K562 (cell line): ENCODE results near the gene WSCD2. TPM values are rescaled to one million over a fixed set of nuclear protein-coding genes. Genes with fewer than 3 reads are reported as not detected.

Experiments
- ATAC-seq: fragments of 200-7000 bp; cut with Tn5 transposase; 3 replicates; pipeline ENCODE4 v1.9.1; 2020; ENCODE audit warnings: moderate library complexity
- BruUV-seq: library from RNA; stranded (reverse); fragments of 400-500 nt; replicated peaks from 2 replicates; lab custom pipeline; 2021; lab: Mats Ljungman, UMichigan
- CTCF ChIA-PET: fragments of 300-600 bp; formaldehyde crosslinking; extraction: SDS; loops from one replicate; lab custom pipeline; 2021; ENCODE audit warnings: low intra/inter-chr PET ratio; lab: Yijun Ruan, JAX
- POLR2A ChIA-PET: fragments of 300-600, 350-650 bp; sonication (Branson Sonifier 250); formaldehyde crosslinking; extraction: SDS; loops from one replicate; lab custom pipeline; 2021; ENCODE audit warnings: antibody characterized with exemption, inconsistent platforms; lab: Yijun Ruan, JAX
- DNase-seq, 4 experiments: peaks; one replicate each; pipeline versions ENCODE4 v3.0.0 to v3.0.0-alpha.2; 2011 to 2018; ENCODE audit warnings: low spot score in 3 of 4, mixed read lengths in 3 of 4; ENCODE audit errors: extremely low read depth in 1 of 4
- FAIRE-seq: peaks from 2 replicates; lab custom pipeline; 2011; peaks lifted over from hg19 to GRCh38; lab: Jason Lieb, UNC
- H2AFZ ChIP-seq: 2 replicates; pipeline ENCODE4 v1.6.0; 2011; ENCODE audit warnings: low read depth, low read length, control low read depth, inconsistent platforms
- H3K27ac ChIP-seq: fragments of 200-600 bp; 3 replicates; pipeline ENCODE4 v1.8.0; 2011; ENCODE audit warnings: low read depth, mild to moderate bottlenecking, control low read depth, inconsistent platforms, low read length, moderate library complexity, mixed read lengths; ENCODE audit errors: extremely low read depth
- H3K27me3 ChIP-seq, 2 experiments: fragments of 300-600 bp in 1 of 2; 2 replicates in 1 of 2; 3 replicates in 1 of 2; pipeline versions ENCODE4 v1.6.0 to v1.8.0; 2011; ENCODE audit warnings: inconsistent platforms in 2 of 2, low read length in 2 of 2, mild to moderate bottlenecking in 1 of 2, mixed read lengths in 1 of 2, moderate library complexity in 1 of 2; ENCODE audit not compliant: control insufficient read depth in 2 of 2, insufficient read depth in 2 of 2
- H3K36me3 ChIP-seq: fragments of 300-600 bp; 3 replicates; pipeline ENCODE4 v1.8.0; 2011; ENCODE audit warnings: mild to moderate bottlenecking, low read length, inconsistent platforms; ENCODE audit not compliant: control insufficient read depth, insufficient read depth
- H3K4me1 ChIP-seq, 2 experiments: fragments of 200-600 bp in 1 of 2; replicated peaks in 1 of 2; 2 replicates in 1 of 2; 3 replicates in 1 of 2; pipeline versions ENCODE4 v1.5.1 to v1.8.0; 2011; ENCODE audit warnings: inconsistent platforms in 2 of 2, low read length in 2 of 2, mild to moderate bottlenecking in 1 of 2, mixed read lengths in 1 of 2, moderate library complexity in 1 of 2; ENCODE audit not compliant: control insufficient read depth in 2 of 2, insufficient read depth in 2 of 2
- H3K4me2 ChIP-seq: 2 replicates; pipeline ENCODE4 v1.6.1; 2011; ENCODE audit warnings: low read length, control low read depth, inconsistent platforms, mixed read lengths; ENCODE audit not compliant: insufficient read depth
- H3K4me3 ChIP-seq: fragments of 200-600 bp; sonication (generic), shearing (Covaris generic); 2 replicates; pipeline ENCODE4 v1.5.1; 2016; ENCODE audit warnings: control low read depth, inconsistent platforms
- H3K79me2 ChIP-seq: fragments of 200-600 bp; 3 replicates; pipeline ENCODE4 v1.8.0; 2011; ENCODE audit warnings: low read length, inconsistent platforms; ENCODE audit not compliant: control insufficient read depth, insufficient read depth
- H3K9ac ChIP-seq, 2 experiments: 2 replicates each; pipeline versions ENCODE4 v1.6.0 to v1.6.1; 2011; ENCODE audit warnings: low read depth in 2 of 2, low read length in 2 of 2, control low read depth in 1 of 2, inconsistent platforms in 1 of 2, mild to moderate bottlenecking in 1 of 2, mixed read lengths in 1 of 2; ENCODE audit not compliant: insufficient read depth in 1 of 2
- H3K9me1 ChIP-seq: one replicate; pipeline ENCODE4 v1.6.0; 2011; ENCODE audit warnings: inconsistent platforms, mild to moderate bottlenecking, low read length, moderate library complexity; ENCODE audit not compliant: control insufficient read depth, insufficient read depth
- H3K9me3 ChIP-seq: replicated peaks from 2 replicates; pipeline ENCODE4 v1.5.1; 2011; ENCODE audit warnings: low read depth, low read length, inconsistent platforms; ENCODE audit not compliant: control insufficient read depth, insufficient read depth
- H4K20me1 ChIP-seq: replicated peaks from 2 replicates; pipeline ENCODE4 v1.6.1; 2011; ENCODE audit warnings: low read length, inconsistent platforms, mixed read lengths; ENCODE audit not compliant: control insufficient read depth, insufficient read depth
- CBX8 ChIP-seq: fragments of 200-600 bp; sonication (generic); IDR thresholded peaks from 2 replicates; pipeline ENCODE4 v1.6.1; 2012; ENCODE audit warnings: borderline replicate concordance, mixed run types, low read depth, mild to moderate bottlenecking, moderate library complexity, mixed read lengths, low read length, control low read depth, inconsistent platforms; ENCODE audit not compliant: poor library complexity, severe bottlenecking; ENCODE audit errors: extremely low read depth
- DDX20 ChIP-seq: fragments of 450-650 bp; IDR thresholded peaks from 2 replicates; pipeline ENCODE4 v1.6.1; 2016; ENCODE audit warnings: missing genetic modification characterization, low read depth, mild to moderate bottlenecking, missing compliant biosample characterization, moderate library complexity
- KDM4B ChIP-seq, 2 experiments: fragments of 450-650 bp in 1 of 2; sonication (generic) in 1 of 2; IDR thresholded peaks; 2 replicates each; pipeline ENCODE4 v1.6.1; 2016 to 2017; ENCODE audit warnings: borderline replicate concordance in 2 of 2, antibody characterized with exemption in 1 of 2, low read depth in 1 of 2, mild to moderate bottlenecking in 1 of 2
- MED1 ChIP-seq: sonication (generic); formaldehyde crosslinking; IDR thresholded peaks from 2 replicates; pipeline ENCODE4 v1.8.1; 2023; ENCODE audit warnings: missing genetic modification reagents, borderline replicate concordance
- MIER1 ChIP-seq: fragments of 450-650 bp; IDR thresholded peaks from 2 replicates; pipeline ENCODE4 v1.6.1; 2016; ENCODE audit warnings: antibody characterized with exemption, mild to moderate bottlenecking, low read depth
- PCBP1 ChIP-seq: fragments of 200-400 bp; formaldehyde crosslinking; IDR thresholded peaks from 2 replicates; pipeline ENCODE4 v1.6.1; 2018; ENCODE audit warnings: mild to moderate bottlenecking, low read depth, low read length; ENCODE audit not compliant: poor library complexity, severe bottlenecking
- TAF15 ChIP-seq: fragments of 200-400 bp; formaldehyde crosslinking; IDR thresholded peaks from 2 replicates; pipeline ENCODE4 v1.6.1; 2017; ENCODE audit warnings: mild to moderate bottlenecking, low read depth, low read length, moderate library complexity
- TEAD2 ChIP-seq: fragments of 450-650 bp; IDR thresholded peaks from 2 replicates; pipeline ENCODE4 v1.6.1; 2016; ENCODE audit warnings: missing genetic modification characterization, control low read depth, missing compliant biosample characterization
- ZNF263 ChIP-seq: sonication (generic); formaldehyde crosslinking; IDR thresholded peaks from 2 replicates; pipeline ENCODE4 v1.8.0; 2022; ENCODE audit warnings: mild to moderate bottlenecking, missing genetic modification reagents, borderline replicate concordance
- WGBS: fragments of 100-300 bp; shearing (Covaris generic); methylation state at CpG from one replicate; pipeline ENCODE4 v1.1.6; 2016; ENCODE audit warnings: low coverage, mixed read lengths; ENCODE audit not compliant: insufficient coverage; ENCODE audit errors: missing lambda C conversion rate; 5-methylcytosine and 5-hydroxymethylcytosine counted together
- in situ Hi-C: fragments of 300-500 bp; cut with MboI; formaldehyde crosslinking; loops from 4 replicates; pipeline ENCODE4 v1.15.0; 2018; ENCODE audit warnings: inconsistent platforms, mixed read lengths
- intact Hi-C: fragments of 100-400 bp; cut with micrococcal nuclease; formaldehyde crosslinking; loops from 2 replicates; pipeline ENCODE4 v1.14.2; 2022
- polyA plus RNA-seq, 8 experiments: library from polyadenylated mRNA; depleted of rRNA in 4 of 8; stranded (reverse) in 5 of 8; unstranded in 3 of 8; fragments of >200 nt; fragmentation: Nextera tagmentation in 2 of 8; fragmentation: Illumina TruSeq in 1 of 8; extraction: Ambion mirVana in 2 of 8; extraction: Trizol in 1 of 8; gene quantifications; 2 replicates each; pipeline versions ENCODE4 v1.2.1 to v1.2.3, GENCODE V29; 2011 to 2014; ENCODE audit warnings: inconsistent platforms in 1 of 8, missing spikeins in 1 of 8
- total RNA-seq, 7 experiments: library from RNA; depleted of rRNA in 6 of 7; stranded (reverse); fragments of >200 nt in 6 of 7; fragmentation: Illumina TruSeq in 2 of 7; extraction: Trizol in 2 of 7; gene quantifications; 2 replicates each; pipeline versions ENCODE4 v1.2.1 to v1.2.3, GENCODE V29; 2011 to 2021; ENCODE audit warnings: low replicate concordance in 1 of 7
- TF ChIP-seq, protein P1 (sequence below): sonication (generic); formaldehyde crosslinking; IDR thresholded peaks from 2 replicates; pipeline ENCODE4 v1.8.0; 2023; ENCODE audit warnings: mild to moderate bottlenecking, missing genetic modification reagents
- TF ChIP-seq, protein P2 (sequence below), 3 experiments: fragments of 200-800 bp in 1 of 3; sonication (Bioruptor generic) in 1 of 3; sonication (generic) in 1 of 3; formaldehyde crosslinking in 1 of 3; IDR thresholded peaks; 2 replicates each; pipeline versions ENCODE4 v1.6.1 to v1.8.0; 2016 to 2022; ENCODE audit warnings: mild to moderate bottlenecking in 2 of 3, missing compliant biosample characterization in 2 of 3, missing genetic modification characterization in 2 of 3, missing genetic modification reagents in 1 of 3
- TF ChIP-seq, protein P3 (sequence below): fragments of 250-450 bp; sonication (Bioruptor Pico); IDR thresholded peaks from 2 replicates; pipeline ENCODE4 v1.5.1; 2021; ENCODE audit warnings: mild to moderate bottlenecking
- TF ChIP-seq, protein P4 (sequence below): fragments of 250-450 bp; sonication (Bioruptor Pico); IDR thresholded peaks from 2 replicates; pipeline ENCODE4 v1.5.0; 2021; ENCODE audit warnings: mild to moderate bottlenecking, moderate library complexity

Gene WSCD2
- total and polyA plus RNA-seq, 9 of the 15 experiments (the other 6 are each of a cell fraction or from before 2014, with no cell fraction given): 0.72 to 14.1 (median 4.0) TPM

DNA sequence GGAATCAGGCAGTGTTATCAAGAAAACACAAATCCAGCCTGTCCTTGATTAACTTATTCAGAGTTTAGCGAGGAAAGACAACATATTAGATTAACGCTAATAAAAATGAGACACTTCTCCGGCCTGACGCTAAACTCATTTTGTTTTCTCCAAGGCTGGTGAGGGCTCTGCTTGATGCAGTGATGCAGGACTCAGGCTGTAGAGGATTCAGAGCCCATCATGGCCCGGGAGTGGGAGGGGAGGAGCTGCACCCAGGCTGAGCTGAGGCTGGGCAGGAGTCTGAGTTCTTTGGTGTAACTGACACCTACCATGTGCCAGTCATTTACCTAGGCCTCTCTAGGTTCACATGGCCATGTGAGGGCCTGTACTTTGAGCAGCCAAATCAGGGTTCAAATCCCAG is 70.0 kb downstream of the WSCD2 start:
- H3K79me2 ChIP-seq: no peaks in the 10 kb centered on the region
- no peaks in the 10 kb centered on the region for H4K20me1 ChIP-seq
- no peak overlapping the region for H3K4me3 ChIP-seq
- FAIRE-seq (no peak), DNase-seq (no peak), ATAC-seq (no peak)
- no peak overlapping the region for H2AFZ ChIP-seq
- no peak overlapping the region for H3K9ac ChIP-seq
- H3K9me3 ChIP-seq: no peaks in the 10 kb centered on the region
- WGBS: 0% methylated on average over 5 of the region's 5 CpGs
- no peaks in the 10 kb centered on the region for H3K4me1 ChIP-seq
- H3K4me2 ChIP-seq: no peak overlapping the region
- no peaks in the 10 kb centered on the region for H3K9me1 ChIP-seq
- no peaks in the 10 kb centered on the region; the same call in 2 of the 3 replicates for H3K36me3 ChIP-seq
- POLR2A ChIA-PET: no interaction called here
- H3K27me3 ChIP-seq: peaks cover 0 to under 1% of the 10 kb centered on the region in 2 experiments; a peak in 1 of 5 replicates
- intact Hi-C loops: no loop called here
- CTCF ChIA-PET: no interaction called here
- no peak overlapping the region for H3K27ac ChIP-seq
- no TSS peak for BruUV-seq
- in situ Hi-C loops: loop anchor here (5.0 kb wide), 1 partner anchor 102 kb away; no protein-coding TSS in a partner anchor
- TF ChIP-seq TEAD2 (tag): no peak
- TF ChIP-seq KDM4B (IDR thresholded peaks at IDR 0.05; ENCODE audit: borderline replicate concordance in 2 of 2, low read depth in 1 of 2): no peak
- no peak for TF ChIP-seq DDX20 (tag)
- TF ChIP-seq, protein P1, sequence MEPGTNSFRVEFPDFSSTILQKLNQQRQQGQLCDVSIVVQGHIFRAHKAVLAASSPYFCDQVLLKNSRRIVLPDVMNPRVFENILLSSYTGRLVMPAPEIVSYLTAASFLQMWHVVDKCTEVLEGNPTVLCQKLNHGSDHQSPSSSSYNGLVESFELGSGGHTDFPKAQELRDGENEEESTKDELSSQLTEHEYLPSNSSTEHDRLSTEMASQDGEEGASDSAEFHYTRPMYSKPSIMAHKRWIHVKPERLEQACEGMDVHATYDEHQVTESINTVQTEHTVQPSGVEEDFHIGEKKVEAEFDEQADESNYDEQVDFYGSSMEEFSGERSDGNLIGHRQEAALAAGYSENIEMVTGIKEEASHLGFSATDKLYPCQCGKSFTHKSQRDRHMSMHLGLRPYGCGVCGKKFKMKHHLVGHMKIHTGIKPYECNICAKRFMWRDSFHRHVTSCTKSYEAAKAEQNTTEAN: no peak
- TF ChIP-seq CBX8: no peak
- no peak for TF ChIP-seq TAF15
- TF ChIP-seq MED1 (CRISPR knock-in tag): no peak
- TF ChIP-seq ZNF263 (CRISPR knock-in tag): no peak
- TF ChIP-seq, protein P2, sequence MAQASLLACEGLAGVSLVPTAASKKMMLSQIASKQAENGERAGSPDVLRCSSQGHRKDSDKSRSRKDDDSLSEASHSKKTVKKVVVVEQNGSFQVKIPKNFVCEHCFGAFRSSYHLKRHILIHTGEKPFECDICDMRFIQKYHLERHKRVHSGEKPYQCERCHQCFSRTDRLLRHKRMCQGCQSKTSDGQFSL (CRISPR knock-in tag; IDR thresholded peaks at IDR 0.05): no peak
- TF ChIP-seq, protein P2 (tag; IDR thresholded peaks at IDR 0.05): no peak
- TF ChIP-seq, protein P3, sequence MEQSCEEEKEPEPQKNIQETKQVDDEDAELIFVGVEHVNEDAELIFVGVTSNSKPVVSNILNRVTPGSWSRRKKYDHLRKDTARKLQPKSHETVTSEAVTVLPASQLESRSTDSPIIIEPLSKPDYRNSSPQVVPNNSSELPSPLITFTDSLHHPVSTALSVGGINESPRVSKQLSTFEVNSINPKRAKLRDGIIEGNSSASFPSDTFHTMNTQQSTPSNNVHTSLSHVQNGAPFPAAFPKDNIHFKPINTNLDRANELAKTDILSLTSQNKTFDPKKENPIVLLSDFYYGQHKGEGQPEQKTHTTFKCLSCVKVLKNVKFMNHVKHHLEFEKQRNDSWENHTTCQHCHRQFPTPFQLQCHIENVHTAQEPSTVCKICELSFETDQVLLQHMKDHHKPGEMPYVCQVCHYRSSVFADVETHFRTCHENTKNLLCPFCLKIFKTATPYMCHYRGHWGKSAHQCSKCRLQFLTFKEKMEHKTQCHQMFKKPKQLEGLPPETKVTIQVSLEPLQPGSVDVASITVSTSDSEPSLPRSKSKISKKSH: no peak
- no peak for TF ChIP-seq PCBP1
- no peak for TF ChIP-seq MIER1
- TF ChIP-seq, protein P4, sequence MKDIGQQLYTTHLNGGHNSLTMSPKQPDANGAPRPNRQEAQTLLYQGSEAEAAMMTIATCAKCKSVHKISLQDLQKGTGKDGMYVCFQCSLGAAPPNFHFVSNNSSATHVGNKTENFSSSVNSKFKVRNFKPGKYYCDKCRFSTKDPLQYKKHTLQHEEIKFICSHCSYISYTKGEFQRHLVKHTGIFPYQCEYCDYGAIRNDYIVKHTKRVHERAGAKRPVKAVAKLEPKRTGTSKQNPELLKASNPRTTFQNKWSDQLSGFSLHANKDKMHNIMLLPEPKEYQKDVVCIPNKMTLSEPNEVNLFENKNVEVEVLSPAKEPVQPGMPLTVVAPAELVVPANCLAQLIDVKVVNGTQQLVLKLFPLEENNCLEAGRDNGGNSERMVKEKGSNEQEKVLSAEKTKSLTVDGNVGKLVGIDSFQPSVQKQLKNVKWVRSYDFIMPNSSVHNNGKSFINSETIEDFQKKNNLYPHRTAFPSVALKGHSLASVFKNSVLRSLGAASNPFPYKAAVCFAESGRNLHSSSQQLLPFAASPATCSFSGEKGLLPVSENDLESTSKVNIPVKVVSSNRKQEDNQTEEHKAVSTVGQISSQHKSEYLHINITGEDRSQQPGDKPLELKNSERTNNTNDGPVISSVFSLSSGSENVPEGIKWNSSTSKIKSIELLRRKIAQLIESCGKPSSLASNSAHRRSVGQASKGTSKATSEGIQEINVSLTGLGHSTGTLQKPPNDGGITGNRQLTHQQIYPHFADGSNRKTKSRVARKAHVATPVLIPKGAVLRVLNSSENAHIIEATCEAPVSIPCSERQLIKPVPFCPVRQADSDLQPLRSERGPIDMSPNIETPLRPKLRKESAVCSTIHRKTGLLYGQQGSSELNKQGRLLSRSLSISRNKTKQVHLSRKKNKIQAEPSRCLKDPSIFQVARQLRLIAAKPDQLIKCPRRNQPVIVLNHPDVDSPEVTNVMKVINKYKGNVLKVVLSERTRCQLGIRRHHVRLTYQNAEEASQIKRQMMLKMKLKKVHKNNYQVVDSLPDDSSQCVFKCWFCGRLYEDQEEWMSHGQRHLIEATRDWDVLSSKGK (CRISPR knock-in tag): no peak
